ENCODE data around the gene SMTNL2.
"Not testable (repeated sequence)": the region's sequence is repeated elsewhere in the genome, so short reads cannot be mapped to it uniquely, and the experiment has no call there.

The SMTNL2 gene

GRCh38 chr17:4599505-4600281 lies 15.4 kb downstream of the SMTNL2 start:
- Histone ChIP-seq H3K9ac (ENCODE audit: low read length) (no peak overlapping the region), H3K27me3 (ENCODE audit: control insufficient read depth in 1 of 2, insufficient read depth in 2 of 2, low read length in 2 of 2) (peaks cover 0 to 4% of the 10 kb centered on the region in 2 donors), H3K9me3 (ENCODE audit: low read length) (no peaks in the 10 kb centered on the region), H3K27ac (ENCODE audit: low read depth, low read length) (peak overlapping the region; percentile 29), H3K4me3 (ENCODE audit: low read depth in 1 of 2, low read length in 2 of 2) (no peak overlapping the region), H3K4me1 (ENCODE audit: insufficient read depth, low read length) (peaks cover 4% of the 10 kb centered on the region), H3K36me3 (ENCODE audit: insufficient read depth, low read length) (no peaks in the 10 kb centered on the region)

- Histone ChIP-seq H3K9ac (ENCODE audit: low read length) (no peak overlapping the region), H3K4me1 (ENCODE audit: insufficient read depth, low read length) (peaks cover 4% of the 10 kb centered on the region), H3K27ac (ENCODE audit: low read depth, low read length) (no peak overlapping the region), H3K36me3 (ENCODE audit: insufficient read depth, low read length) (no peaks in the 10 kb centered on the region), H3K9me3 (ENCODE audit: low read length) (no peaks in the 10 kb centered on the region), H3K27me3 (ENCODE audit: control insufficient read depth in 1 of 2, insufficient read depth in 2 of 2, low read length in 2 of 2) (peaks cover 0 to 4% of the 10 kb centered on the region in 2 donors), H3K4me3 (ENCODE audit: low read depth in 1 of 2, low read length in 2 of 2) (no peak overlapping the region)
Observed at GRCh38 chr17:4600563-4600962, 16.2 kb downstream of the SMTNL2 start.

- no peak overlapping the region for H3K4me3 ChIP-seq (ENCODE audit: low read depth in 1 of 2, low read length in 2 of 2)
- H3K27ac ChIP-seq (ENCODE audit: low read depth, low read length), result no peak overlapping the region
- no peak overlapping the region for H3K9ac ChIP-seq (ENCODE audit: low read length)
- peaks cover 4% of the 10 kb centered on the region for H3K4me1 ChIP-seq (ENCODE audit: insufficient read depth, low read length)
- peaks cover 0 to 4% of the 10 kb centered on the region in 2 donors for H3K27me3 ChIP-seq (ENCODE audit: control insufficient read depth in 1 of 2, insufficient read depth in 2 of 2, low read length in 2 of 2)
- H3K36me3 ChIP-seq (ENCODE audit: insufficient read depth, low read length), result no peaks in the 10 kb centered on the region
- no peaks in the 10 kb centered on the region for H3K9me3 ChIP-seq (ENCODE audit: low read length)
Observed at GRCh38 chr17:4601326-4601725, 17.0 kb downstream of the SMTNL2 start.

- Histone ChIP-seq H3K27ac (ENCODE audit: low read depth, low read length) (no peak overlapping the region), H3K36me3 (ENCODE audit: insufficient read depth, low read length) (no peaks in the 10 kb centered on the region), H3K9ac (ENCODE audit: low read length) (no peak overlapping the region), H3K27me3 (ENCODE audit: control insufficient read depth in 1 of 2, insufficient read depth in 2 of 2, low read length in 2 of 2) (no peaks in the 10 kb centered on the region), H3K9me3 (ENCODE audit: low read length) (no peaks in the 10 kb centered on the region), H3K4me1 (ENCODE audit: insufficient read depth, low read length) (peaks cover 4% of the 10 kb centered on the region), H3K4me3 (ENCODE audit: low read depth in 1 of 2, low read length in 2 of 2) (no peak overlapping the region)
Observed at GRCh38 chr17:4602041-4602440, 17.7 kb downstream of the SMTNL2 start.

- H3K9ac ChIP-seq (ENCODE audit: low read length), result no peak overlapping the region
- peaks cover 11% of the 10 kb centered on the region for H3K4me1 ChIP-seq (ENCODE audit: insufficient read depth, low read length)
- H3K4me3 ChIP-seq (ENCODE audit: low read depth in 1 of 2, low read length in 2 of 2), result no peak overlapping the region
- H3K27me3 ChIP-seq (ENCODE audit: control insufficient read depth in 1 of 2, insufficient read depth in 2 of 2, low read length in 2 of 2), result no peaks in the 10 kb centered on the region
- H3K27ac ChIP-seq (ENCODE audit: low read depth, low read length), result no peak overlapping the region
- no peaks in the 10 kb centered on the region for H3K36me3 ChIP-seq (ENCODE audit: insufficient read depth, low read length)
- no peaks in the 10 kb centered on the region for H3K9me3 ChIP-seq (ENCODE audit: low read length)
Observed at GRCh38 chr17:4604111-4604644, 19.8 kb downstream of the SMTNL2 start.

GRCh38 chr17:4604736-4605135 lies 20.4 kb downstream of the SMTNL2 start:
- not testable (repeated sequence) for H3K9me3 ChIP-seq (ENCODE audit: low read length); H3K36me3 ChIP-seq (ENCODE audit: insufficient read depth, low read length); H3K27me3 ChIP-seq (ENCODE audit: control insufficient read depth in 1 of 2, insufficient read depth in 2 of 2, low read length in 2 of 2); H3K9ac ChIP-seq (ENCODE audit: low read length); H3K27ac ChIP-seq (ENCODE audit: low read depth, low read length); H3K4me3 ChIP-seq (ENCODE audit: low read depth in 1 of 2, low read length in 2 of 2)
- H3K4me1 ChIP-seq (ENCODE audit: insufficient read depth, low read length), result peaks cover 11% of the 10 kb centered on the region

- Histone ChIP-seq H3K9me3 (ENCODE audit: low read length) (no peaks in the 10 kb centered on the region), H3K27me3 (ENCODE audit: control insufficient read depth in 1 of 2, insufficient read depth in 2 of 2, low read length in 2 of 2) (no peaks in the 10 kb centered on the region), H3K36me3 (ENCODE audit: insufficient read depth, low read length) (no peaks in the 10 kb centered on the region), H3K27ac (ENCODE audit: low read depth, low read length) (no peak overlapping the region), H3K4me1 (ENCODE audit: insufficient read depth, low read length) (peaks cover 11% of the 10 kb centered on the region), H3K4me3 (ENCODE audit: low read depth in 1 of 2, low read length in 2 of 2) (no peak overlapping the region), H3K9ac (ENCODE audit: low read length) (no peak overlapping the region)
Observed at GRCh38 chr17:4605826-4606225, 21.5 kb downstream of the SMTNL2 start.

GRCh38 chr17:4607261-4607741 lies 23.0 kb downstream of the SMTNL2 start:
- no peaks in the 10 kb centered on the region for H3K27me3 ChIP-seq (ENCODE audit: control insufficient read depth in 1 of 2, insufficient read depth in 2 of 2, low read length in 2 of 2)
- H3K27ac ChIP-seq (ENCODE audit: low read depth, low read length), result no peak overlapping the region
- no peaks in the 10 kb centered on the region for H3K36me3 ChIP-seq (ENCODE audit: insufficient read depth, low read length)
- H3K4me1 ChIP-seq (ENCODE audit: insufficient read depth, low read length), result peaks cover 11% of the 10 kb centered on the region
- H3K4me3 ChIP-seq (ENCODE audit: low read depth in 1 of 2, low read length in 2 of 2), result no peak overlapping the region
- H3K9me3 ChIP-seq (ENCODE audit: low read length), result no peaks in the 10 kb centered on the region
- no peak overlapping the region for H3K9ac ChIP-seq (ENCODE audit: low read length)

- Histone ChIP-seq H3K4me1 (ENCODE audit: insufficient read depth, low read length) (peaks cover 11% of the 10 kb centered on the region), H3K27me3 (ENCODE audit: control insufficient read depth in 1 of 2, insufficient read depth in 2 of 2, low read length in 2 of 2) (no peaks in the 10 kb centered on the region), H3K36me3 (ENCODE audit: insufficient read depth, low read length) (no peaks in the 10 kb centered on the region), H3K9ac (ENCODE audit: low read length) (no peak overlapping the region), H3K4me3 (ENCODE audit: low read depth in 1 of 2, low read length in 2 of 2) (no peak overlapping the region), H3K27ac (ENCODE audit: low read depth, low read length) (no peak overlapping the region), H3K9me3 (ENCODE audit: low read length) (no peaks in the 10 kb centered on the region)
Observed at GRCh38 chr17:4607773-4608187, 23.5 kb downstream of the SMTNL2 start.

GRCh38 chr17:4609761-4610160 lies 25.4 kb downstream of the SMTNL2 start:
- Histone ChIP-seq H3K4me3 (ENCODE audit: low read depth in 1 of 2, low read length in 2 of 2) (no peak overlapping the region), H3K9me3 (ENCODE audit: low read length) (no peaks in the 10 kb centered on the region), H3K4me1 (ENCODE audit: insufficient read depth, low read length) (peaks cover 7% of the 10 kb centered on the region), H3K36me3 (ENCODE audit: insufficient read depth, low read length) (no peaks in the 10 kb centered on the region), H3K9ac (ENCODE audit: low read length) (no peak overlapping the region), H3K27me3 (ENCODE audit: control insufficient read depth in 1 of 2, insufficient read depth in 2 of 2, low read length in 2 of 2) (no peaks in the 10 kb centered on the region), H3K27ac (ENCODE audit: low read depth, low read length) (no peak overlapping the region)

GRCh38 chr17:4610162-4610561 lies 25.8 kb downstream of the SMTNL2 start:
- H3K4me1 ChIP-seq (ENCODE audit: insufficient read depth, low read length), result peaks cover 7% of the 10 kb centered on the region
- no peaks in the 10 kb centered on the region for H3K27me3 ChIP-seq (ENCODE audit: control insufficient read depth in 1 of 2, insufficient read depth in 2 of 2, low read length in 2 of 2)
- no peaks in the 10 kb centered on the region for H3K9me3 ChIP-seq (ENCODE audit: low read length)
- no peak overlapping the region for H3K9ac ChIP-seq (ENCODE audit: low read length)
- no peak overlapping the region for H3K27ac ChIP-seq (ENCODE audit: low read depth, low read length)
- H3K4me3 ChIP-seq (ENCODE audit: low read depth in 1 of 2, low read length in 2 of 2), result no peak overlapping the region
- no peaks in the 10 kb centered on the region for H3K36me3 ChIP-seq (ENCODE audit: insufficient read depth, low read length)

GRCh38 chr17:4610656-4611055 lies 26.3 kb downstream of the SMTNL2 start:
- Histone ChIP-seq H3K4me3 (ENCODE audit: low read depth in 1 of 2, low read length in 2 of 2) (no peak overlapping the region), H3K27me3 (ENCODE audit: control insufficient read depth in 1 of 2, insufficient read depth in 2 of 2, low read length in 2 of 2) (no peaks in the 10 kb centered on the region), H3K27ac (ENCODE audit: low read depth, low read length) (no peak overlapping the region)

More at GRCh38 chr17:4610656-4611055, 26.3 kb downstream of the SMTNL2 start:
- no peaks in the 10 kb centered on the region for H3K36me3 ChIP-seq (ENCODE audit: insufficient read depth, low read length)
- no peaks in the 10 kb centered on the region for H3K9me3 ChIP-seq (ENCODE audit: low read length)
- H3K9ac ChIP-seq (ENCODE audit: low read length), result no peak overlapping the region
- peaks cover 7% of the 10 kb centered on the region for H3K4me1 ChIP-seq (ENCODE audit: insufficient read depth, low read length)

Measured in muscle layer of colon (tissue), 2 donors.